ENCODE measurements around the gene RHOA. TPM values are rescaled to one million over a fixed set of nuclear protein-coding genes. Genes with fewer than 3 reads are reported as not detected.
"Not testable (repeated sequence)": the region's sequence is repeated elsewhere in the genome, so short reads cannot be mapped to it uniquely, and the experiment has no call there.

The RHOA gene
- total RNA-seq, 2 donors from 2014 or later, result 530 to 640 TPM

DNA sequence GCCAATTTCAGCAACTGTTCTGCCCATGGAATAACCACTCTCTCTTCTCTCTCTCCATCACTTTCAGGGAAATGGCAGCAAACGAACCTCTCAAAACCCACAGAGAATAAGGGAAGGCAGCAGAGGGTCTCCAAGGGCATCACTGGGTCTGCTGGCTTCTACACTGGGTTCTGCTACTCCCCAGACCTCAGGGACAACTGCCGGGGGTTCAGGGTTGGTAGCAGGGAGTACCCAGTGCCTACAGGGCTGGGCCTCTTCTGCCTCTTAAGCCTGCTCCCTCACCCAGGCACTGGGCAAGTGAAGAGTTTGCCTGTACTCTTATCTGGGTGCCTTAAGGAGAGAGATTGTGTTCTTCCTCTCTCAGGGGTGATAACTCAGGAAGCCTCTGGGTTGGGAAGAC lies 3.0 kb upstream of the RHOA start:
- DNase-seq (ENCODE audit: low spot score), result no peak
- intact Hi-C loops (cut with DNase I), result loop anchor here in 1 of 2 donors (5.0 to 10.0 kb wide), 2 partner anchors 37 to 60 kb away; partner anchors contain the start of gene GPX1

DNA sequence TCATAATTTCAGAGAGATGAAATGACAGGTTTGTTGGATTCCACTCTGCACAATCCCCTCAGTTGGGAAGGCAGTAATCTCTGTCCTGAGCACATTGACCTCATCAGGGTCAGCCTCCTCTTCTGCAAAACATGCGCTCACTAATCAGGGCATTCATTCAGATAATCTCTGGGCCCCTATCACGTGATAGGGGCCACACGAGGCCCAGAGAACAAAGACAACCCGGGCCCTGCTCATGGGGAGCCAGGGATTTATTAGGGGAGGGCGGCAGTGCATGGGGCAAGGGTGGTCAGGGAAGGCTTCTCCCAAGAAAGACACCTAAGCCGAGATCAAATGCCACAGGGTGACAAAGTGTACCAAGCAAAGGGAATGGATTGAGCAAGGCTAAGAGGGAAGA lies 1.6 kb upstream of the RHOA start:
- intact Hi-C loops (cut with DNase I), result loop anchor here in 1 of 2 donors (5.0 to 10.0 kb wide), 2 partner anchors 36 to 59 kb away; partner anchors contain the start of gene GPX1
- no peak for DNase-seq (ENCODE audit: low spot score)

DNA sequence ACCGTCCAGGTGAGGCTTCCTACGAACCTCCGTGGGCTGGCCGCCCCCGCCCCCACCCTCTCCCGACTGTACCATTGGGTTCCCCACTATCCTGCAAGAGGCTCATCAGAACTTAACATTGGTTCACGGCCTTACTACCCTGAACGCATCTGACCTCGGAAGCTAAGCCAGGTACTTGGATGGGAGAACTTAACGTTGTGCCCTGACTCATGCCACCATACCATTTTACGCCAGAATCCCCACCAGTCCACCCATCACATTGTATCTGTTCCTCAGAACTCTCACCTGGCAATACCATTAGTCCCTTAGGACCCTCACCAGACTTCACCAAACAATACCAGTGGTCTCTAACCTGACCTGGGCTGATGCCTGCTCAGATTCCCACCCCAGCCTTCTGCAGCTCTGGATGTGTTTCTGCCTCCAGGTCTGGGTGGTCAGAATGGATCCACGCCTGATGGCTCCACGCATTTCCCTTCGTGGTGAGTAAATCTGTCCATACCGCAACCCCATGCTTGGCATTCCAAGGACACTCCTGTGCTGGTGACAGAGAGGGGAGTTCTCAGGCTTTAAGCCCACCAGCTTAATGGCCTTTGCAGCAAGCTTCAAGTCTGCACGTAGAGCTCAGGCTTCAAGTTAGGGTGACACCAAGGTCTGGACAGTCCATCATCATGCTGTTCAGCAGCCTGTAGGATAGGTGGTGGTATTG lies 1.0 kb upstream of the RHOA start:
- intact Hi-C loops (cut with DNase I), result loop anchor here in 1 of 2 donors (5.0 to 10.0 kb wide), 2 partner anchors 35 to 58 kb away; partner anchors contain the start of gene GPX1
- no peak for DNase-seq (ENCODE audit: low spot score)

DNA sequence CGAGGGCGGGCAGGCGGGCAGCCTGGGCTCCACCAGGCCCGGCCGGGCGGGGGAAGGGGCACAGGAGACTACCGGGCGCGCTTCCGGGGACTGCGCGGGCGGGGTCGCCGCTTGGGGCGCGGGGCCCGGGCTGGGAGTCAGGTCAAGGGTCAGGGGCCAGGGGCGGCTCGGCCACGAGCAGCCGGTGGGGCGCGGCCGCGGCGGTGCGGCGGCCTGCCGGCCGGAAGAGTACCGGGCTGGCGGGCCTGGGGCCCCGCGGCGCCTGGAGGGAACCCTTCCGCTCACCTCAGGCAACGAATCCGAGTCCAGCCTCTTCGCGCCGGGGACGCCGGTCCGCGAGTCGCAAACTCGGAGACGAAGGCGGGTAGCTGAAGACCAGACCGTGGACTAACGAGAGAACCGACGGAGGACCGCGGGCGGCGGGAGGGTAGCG lies 225 bp downstream of the RHOA start:
- intact Hi-C loops (cut with DNase I), result loop anchor here in 1 of 2 donors (5.0 to 10.0 kb wide), 2 partner anchors 34 to 57 kb away; partner anchors contain the start of gene GPX1
- peak; percentile 89 for DNase-seq (ENCODE audit: low spot score)

DNA sequence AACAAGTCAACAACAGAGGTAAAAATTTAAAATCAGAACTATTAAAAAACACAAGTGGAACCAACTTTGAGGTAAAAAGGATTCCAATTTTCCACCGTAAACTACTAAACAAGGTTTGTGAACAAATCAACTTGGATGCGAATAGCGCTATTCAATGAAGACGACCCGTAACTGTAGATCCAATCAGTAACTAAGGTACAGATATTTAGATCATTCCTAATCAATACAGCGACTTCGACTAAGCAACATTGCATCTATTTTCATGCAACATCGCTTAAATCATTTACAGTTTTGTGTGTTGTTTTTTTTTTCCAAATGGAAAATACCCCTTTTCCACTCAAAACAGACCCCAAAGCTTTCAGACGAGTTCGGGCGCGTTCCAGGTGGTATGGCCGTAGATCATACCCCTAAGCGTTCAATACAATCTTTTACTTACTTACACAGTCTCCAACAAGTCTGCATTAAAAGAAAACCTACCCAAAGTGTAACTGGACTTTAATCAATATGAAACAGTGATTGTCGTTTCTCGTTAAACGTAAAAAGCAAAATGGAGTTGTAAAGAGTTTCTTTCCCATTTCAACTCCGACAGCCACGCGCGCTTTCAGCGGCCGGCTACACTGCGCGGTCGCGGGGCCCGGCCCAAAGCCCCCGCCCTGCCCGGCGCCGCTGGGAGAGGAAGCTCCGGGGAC lies 786 bp downstream of the RHOA start:
- DNase-seq (ENCODE audit: low spot score), result no peak
- intact Hi-C loops (cut with DNase I), result loop anchor here in 1 of 2 donors (5.0 to 10.0 kb wide), 2 partner anchors 34 to 56 kb away; partner anchors contain the start of gene GPX1

DNA sequence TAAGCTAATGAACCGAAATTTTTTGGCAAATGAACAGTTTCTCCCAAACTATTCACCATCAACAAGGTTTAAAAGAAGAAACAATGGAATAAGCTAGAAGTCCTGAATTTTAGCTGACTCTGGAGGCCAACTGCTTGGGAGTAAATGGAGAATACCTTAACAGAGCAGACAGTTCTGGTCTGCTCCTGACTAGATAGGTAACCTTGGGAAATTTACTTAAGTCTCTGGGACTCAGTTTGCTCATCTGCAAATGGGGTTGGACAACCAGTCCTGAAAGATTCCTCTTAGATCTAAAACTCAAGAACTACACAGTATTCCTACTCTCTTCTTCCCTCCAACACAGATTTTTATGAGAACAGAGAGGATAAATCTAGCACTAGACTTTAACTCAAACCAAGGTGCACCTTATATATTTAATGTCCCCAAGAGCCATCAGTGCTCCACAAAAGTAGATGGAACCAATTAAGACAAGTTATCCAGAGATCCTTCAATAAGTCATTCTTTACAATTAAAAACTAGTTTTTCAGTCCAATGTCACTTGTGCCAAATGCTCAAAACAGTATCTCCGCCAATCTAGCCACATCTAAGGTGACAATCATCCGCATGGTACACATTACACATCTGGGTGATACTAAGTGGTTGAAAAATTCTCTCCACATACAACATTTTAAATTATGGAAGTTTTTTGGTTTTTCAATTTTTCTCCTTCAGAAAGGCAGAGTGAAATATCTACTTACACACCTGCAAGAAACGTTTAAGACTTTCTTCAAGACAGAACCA lies 1.5 kb downstream of the RHOA start:
- intact Hi-C loops (cut with DNase I), result loop anchor here in 1 of 2 donors (5.0 to 10.0 kb wide), 2 partner anchors 33 to 55 kb away; partner anchors contain the start of gene GPX1
- no peak for DNase-seq (ENCODE audit: low spot score)

DNA sequence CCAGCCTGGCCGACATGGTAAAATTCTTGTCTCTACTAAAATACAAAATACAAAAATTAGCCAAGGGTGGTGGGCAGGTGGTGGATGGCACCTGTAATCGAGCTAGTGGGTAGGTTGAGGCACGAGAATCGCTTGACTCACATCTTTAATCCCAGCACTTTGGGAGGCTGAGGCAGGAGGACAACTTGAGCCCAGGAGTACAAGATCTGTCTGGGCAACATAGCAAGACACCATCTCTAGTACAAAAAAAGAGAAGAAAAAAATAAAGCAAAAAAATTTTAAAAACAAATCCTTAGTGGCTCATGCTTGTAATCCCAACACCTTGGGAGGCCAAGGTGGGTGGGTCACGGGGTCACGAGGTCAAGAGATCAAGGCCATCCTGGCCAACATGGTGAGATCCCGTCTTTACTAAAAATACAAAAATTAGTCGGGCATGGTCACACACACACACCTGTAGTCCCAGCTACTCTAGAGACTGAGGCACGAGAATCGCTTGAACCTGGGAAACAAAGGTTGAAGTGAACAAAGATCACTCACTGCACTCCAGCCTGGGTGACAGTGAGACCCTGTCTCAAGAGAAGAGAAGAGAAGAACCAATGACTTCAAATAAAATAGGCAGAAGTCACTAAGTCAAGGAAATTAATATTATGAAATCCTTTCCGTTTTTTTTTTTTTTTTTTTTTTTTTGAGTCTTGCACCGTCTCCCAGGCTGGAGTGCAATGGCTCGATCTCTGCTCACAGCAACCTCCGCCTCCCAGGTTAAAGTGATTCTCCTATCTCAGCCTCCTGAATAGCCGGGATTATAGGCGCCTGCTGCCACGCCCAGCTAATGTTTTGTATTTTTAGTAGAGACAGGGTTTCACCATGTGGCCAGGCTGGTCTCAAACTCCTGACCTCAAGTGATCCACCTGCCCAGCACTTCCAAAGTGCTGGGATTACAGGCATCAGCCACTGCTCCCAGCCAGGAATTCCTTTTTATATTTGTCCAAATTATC lies 4.9 kb downstream of the RHOA start:
- intact Hi-C loops (cut with DNase I), result loop anchor here in 1 of 2 donors (10.0 kb wide), 1 partner anchor 52 kb away; the partner anchor contains the start of gene GPX1
- DNase-seq (ENCODE audit: low spot score), result no peak

DNA sequence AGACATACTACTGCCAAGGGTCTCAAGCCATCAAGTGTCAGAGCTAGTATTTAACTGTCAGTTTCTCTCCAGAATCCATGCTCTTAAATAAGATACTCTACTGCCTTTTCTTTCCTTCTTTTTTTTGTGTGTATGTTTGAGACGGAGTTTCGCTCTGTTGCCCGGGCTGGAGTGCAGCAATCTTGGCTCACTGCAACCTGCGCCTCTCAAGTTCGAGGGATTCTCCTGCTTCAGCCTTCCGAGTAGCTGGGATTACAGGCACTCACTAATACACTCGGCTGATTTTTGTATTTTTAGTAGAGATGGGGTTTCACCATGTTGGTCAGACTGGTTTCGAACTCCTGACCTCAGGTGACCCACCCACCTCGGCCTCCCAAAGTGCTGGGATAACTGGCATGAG lies 6.2 kb downstream of the RHOA start:
- intact Hi-C loops (cut with DNase I), result loop anchor here in 1 of 2 donors (10.0 kb wide), 1 partner anchor 51 kb away; the partner anchor contains the start of gene GPX1
- DNase-seq (ENCODE audit: low spot score), result not testable (repeated sequence)

DNA sequence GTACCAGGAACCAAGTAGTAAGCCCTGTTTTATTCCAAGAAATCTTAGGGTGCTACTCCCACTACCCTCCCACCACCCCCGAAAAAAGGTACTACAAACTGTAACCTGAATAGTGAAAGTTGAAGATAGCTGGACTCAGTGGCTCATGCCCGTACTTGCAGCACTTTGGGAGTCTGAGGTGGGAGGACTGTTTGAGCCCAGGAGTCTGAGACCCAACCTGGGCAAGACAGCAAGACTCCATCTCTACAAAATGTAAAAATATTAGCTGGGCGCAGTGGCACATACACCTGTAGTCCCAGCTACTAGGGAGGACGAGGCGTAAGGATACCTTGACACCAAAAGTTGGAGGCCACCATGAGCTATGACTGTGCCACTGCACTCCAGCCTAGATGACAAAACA lies 7.9 kb downstream of the RHOA start:
- intact Hi-C loops (cut with DNase I), result loop anchor here in 1 of 2 donors (10.0 kb wide), 1 partner anchor 49 kb away; the partner anchor contains the start of gene GPX1
- peak; percentile 14 for DNase-seq (ENCODE audit: low spot score)

DNA sequence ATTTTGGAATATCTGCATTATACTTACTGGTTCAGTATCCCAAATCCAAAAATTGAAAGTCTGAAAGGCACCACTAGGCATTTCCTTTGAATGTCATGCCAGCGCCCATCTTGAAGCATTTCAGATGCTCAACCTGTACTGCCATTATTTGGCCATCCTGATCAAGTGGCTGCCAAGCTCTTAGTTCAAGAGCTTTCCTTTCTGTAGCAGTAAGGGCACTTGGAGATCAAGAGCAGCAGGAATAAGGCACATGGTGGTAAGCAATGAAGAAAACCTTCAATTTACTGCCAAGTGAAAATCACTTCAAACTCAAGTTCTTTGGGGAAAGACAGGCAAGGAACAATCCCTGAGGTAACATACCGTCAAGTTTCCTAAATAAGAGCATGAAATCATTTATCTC lies 10.0 kb downstream of the RHOA start:
- intact Hi-C loops (cut with DNase I), result loop anchor here in 1 of 2 donors (10.0 kb wide), 1 partner anchor 47 kb away; the partner anchor contains the start of gene GPX1
- DNase-seq (ENCODE audit: low spot score), result no peak

DNA sequence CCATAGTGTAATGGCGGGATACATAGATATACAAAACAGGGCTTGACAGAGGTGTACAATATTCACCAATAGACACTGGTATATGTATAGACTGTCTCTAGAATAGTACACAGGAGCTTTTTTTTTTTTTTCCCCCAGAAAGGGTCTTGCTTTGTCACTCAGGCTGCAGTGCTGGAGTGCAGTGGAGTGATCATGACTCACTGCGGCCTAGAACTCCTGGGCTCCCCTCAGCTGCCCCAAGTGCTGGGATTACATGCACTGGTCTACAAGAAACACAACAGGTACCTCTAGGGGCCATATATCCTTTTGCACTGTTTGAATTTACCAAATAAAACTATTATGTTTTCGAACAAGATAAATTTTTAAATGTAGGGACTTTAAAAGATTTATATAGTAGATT lies 12.3 kb downstream of the RHOA start:
- intact Hi-C loops (cut with DNase I), result no loop called here
- peak; percentile 31 for DNase-seq (ENCODE audit: low spot score)

DNA sequence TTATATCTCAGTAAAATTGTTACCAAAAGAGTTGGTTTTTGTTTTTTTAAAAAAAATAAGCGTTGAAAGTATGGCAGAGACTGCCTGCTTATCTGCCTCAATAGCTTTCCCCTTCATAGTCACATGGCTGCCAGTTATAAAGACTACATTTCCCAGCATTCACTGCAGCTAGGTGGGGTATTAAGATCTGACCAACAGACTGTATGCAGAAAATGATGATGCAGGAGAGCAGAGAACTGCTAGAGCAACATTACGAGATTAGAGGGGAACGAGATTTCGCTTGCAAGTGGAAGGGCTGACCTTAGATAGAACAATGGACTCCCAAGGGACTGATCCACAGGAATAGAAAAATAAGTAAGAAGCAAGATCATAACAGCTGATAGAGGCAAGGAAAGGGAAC lies 14.3 kb downstream of the RHOA start:
- DNase-seq (ENCODE audit: low spot score), result no peak
- intact Hi-C loops (cut with DNase I), result no loop called here

DNA sequence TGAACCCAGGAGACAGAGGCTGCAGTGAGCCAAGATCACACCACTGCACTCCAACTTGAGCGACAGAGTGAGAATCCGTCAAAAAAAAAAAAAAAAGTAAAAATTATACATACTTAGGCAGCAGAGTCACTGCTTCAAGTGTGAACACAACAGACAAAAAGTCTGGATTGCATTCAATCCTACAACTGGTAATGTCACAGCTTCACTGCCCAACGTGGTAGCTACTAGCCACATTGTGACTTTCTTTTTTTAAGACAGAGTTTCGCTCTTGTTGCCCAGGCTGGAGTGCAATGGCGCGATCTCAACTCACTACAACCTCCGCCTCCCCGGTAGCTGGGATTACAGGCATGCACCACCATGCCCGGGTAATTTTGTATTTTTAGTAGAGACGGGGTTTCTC lies 20.5 kb downstream of the RHOA start:
- intact Hi-C loops (cut with DNase I), result not testable (repeated sequence)
- peak; percentile 6 for DNase-seq (ENCODE audit: low spot score)

DNA sequence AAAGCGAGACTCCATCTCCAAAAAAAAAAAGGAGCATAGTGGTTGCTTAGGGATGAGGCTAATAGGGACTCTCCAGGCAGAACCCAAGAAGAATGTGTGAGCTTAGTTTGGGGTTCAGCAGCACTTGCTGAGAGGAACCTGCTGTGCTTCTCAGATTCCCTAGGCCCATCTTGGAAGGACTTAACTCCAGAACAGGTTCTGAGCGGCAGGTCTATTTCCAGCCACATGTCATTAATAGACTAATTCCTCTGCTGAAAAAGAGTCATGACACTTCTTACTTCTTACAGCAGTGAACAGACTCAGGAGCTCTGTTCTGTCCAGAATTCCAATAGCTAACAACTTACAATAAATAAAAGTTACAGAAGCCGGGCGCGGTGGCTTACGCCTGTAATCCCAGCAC lies 22.5 kb downstream of the RHOA start:
- intact Hi-C loops (cut with DNase I), result no loop called here
- no peak for DNase-seq (ENCODE audit: low spot score)

DNA sequence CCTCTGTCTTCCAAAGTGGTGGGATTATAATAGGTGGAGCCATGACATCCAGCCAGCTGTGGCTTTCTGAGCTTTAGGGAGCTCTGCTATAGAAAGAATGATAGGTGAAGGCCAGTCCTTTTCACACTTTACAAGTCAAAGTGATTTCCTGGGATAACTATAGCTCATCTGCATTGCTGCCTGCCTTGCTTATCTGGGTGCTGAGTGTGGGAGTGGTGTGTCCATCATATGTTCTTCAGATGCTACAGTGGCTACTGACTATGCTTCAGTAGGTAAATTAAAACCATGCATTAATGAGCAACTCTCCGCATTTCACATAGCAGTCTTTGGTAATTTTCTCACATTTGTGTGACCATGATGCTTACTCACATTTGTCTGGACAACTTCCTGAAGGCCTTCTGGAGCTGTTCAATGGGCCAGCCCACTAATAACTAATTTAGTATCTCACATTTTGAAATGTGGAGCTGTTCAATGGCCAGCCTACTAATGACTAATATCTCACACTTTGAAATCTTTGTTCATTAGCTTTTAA lies 23.4 kb downstream of the RHOA start:
- no peak for DNase-seq (ENCODE audit: low spot score)
- intact Hi-C loops (cut with DNase I), result no loop called here

DNA sequence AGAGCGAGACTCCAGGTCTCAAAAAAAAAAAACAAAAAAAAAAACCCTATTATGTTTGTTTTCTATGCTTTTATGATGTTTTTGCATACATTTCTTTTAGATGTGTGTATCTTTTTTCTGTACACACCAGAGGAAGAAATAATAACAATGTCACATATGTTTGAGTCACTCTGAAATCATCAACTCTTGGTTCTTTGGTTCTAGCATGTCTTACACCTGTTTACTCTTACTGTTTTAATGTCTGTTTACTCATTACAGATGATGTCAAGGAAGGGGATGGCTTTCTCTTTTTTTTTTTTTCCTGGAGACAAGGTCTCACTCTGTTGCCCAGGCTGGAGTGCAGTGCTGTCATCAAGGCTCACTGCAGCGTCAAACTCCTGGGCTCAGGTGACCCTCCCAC lies 24.1 kb downstream of the RHOA start:
- intact Hi-C loops (cut with DNase I), result no loop called here
- DNase-seq (ENCODE audit: low spot score), result no peak

DNA sequence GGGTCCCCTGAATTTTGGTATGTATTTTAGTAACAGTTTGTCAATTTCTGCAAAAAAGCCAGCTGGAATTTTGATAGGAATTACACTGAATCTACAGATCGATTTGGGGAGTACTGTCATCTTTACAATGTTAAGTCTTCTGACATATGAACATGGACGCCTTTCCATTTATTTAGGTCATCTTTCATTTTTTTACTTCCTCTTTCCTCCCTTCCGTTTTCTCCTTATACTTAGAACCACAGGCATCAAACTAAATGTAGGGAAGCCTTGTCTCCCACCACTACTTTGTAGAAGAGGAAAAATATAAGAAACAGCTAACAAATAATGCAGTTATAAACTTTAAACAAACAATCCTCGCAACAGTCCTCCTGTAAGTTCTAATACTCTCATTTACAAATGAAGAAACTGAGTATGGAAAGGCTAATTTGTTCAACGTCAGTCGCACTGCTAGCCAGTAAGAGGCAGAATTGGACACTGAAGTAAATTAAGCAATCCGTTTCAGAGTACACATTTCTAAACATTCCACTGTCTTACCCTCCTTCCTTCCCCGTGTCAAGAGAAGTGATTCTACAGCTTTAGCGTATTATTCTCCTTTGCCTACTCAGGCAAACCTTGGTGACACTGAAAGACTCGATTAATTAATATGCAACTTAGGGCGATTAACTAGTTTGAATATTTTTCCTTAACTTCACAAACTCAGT lies 25.6 kb downstream of the RHOA start:
- intact Hi-C loops (cut with DNase I), result no loop called here
- DNase-seq (ENCODE audit: low spot score), result no peak

All from posterior vena cava (tissue), 2 donors.